ENCODE measurements around the gene ACP7. TPM values are rescaled to one million over a fixed set of nuclear protein-coding genes. Genes with fewer than 3 reads are reported as not detected.
A peak's percentile ranks its signal among the peaks of the same experiment; 100 is the strongest.

ACP7 gene
- total and polyA plus RNA-seq, 9 of the 15 experiments (the other 6 are each of a cell fraction or from before 2014, with no cell fraction given), result not detected

- TF ChIP-seq PREB (CRISPR knock-in tag; IDR thresholded peaks at IDR 0.05) (no peak), ZC3H8 (IDR thresholded peaks at IDR 0.05) (no peak), SREBF2 (CRISPR knock-in tag; IDR thresholded peaks at IDR 0.05) (no peak), U2AF2 (optimal IDR thresholded peaks at IDR 0.05; ENCODE audit: low read depth, low read length) (no peak), MECOM (CRISPR knock-in tag; IDR thresholded peaks at IDR 0.05) (peak; percentile 48; the same call in 1 of the 2 replicates), HMG20B (CRISPR knock-in tag; IDR thresholded peaks at IDR 0.05) (no peak), ZNF778 (CRISPR knock-in tag; IDR thresholded peaks at IDR 0.05) (no peak), ESRRB (CRISPR knock-in tag; IDR thresholded peaks at IDR 0.05; ENCODE audit: borderline replicate concordance) (no peak), ARID1B (IDR thresholded peaks at IDR 0.05) (peak; percentile 76), HMGXB4 (CRISPR knock-in tag; IDR thresholded peaks at IDR 0.05) (no peak), ZFX (CRISPR knock-in tag; IDR thresholded peaks at IDR 0.05) (peak; percentile 41; the same call in 1 of the 2 replicates), CREB1 (IDR thresholded peaks at IDR 0.05) (no peak), CREB1 (CRISPR knock-in tag; IDR thresholded peaks at IDR 0.05) (no peak), RBM39 (optimal IDR thresholded peaks at IDR 0.05; ENCODE audit: low read depth, low read length) (peak; percentile 58), SPI1 (IDR thresholded peaks at IDR 0.05; ENCODE audit: borderline replicate concordance, low read depth, low read length) (no peak), NR2F6 (CRISPR knock-in tag; IDR thresholded peaks at IDR 0.05) (no peak), HOXB6 (CRISPR knock-in tag; IDR thresholded peaks at IDR 0.05; ENCODE audit: borderline replicate concordance) (no peak), THRB (CRISPR knock-in tag; conservative IDR thresholded peaks at IDR 0.05) (no peak), ZNF586 (CRISPR knock-in tag; conservative IDR thresholded peaks at IDR 0.05) (no peak), AFF1 (IDR thresholded peaks at IDR 0.05; ENCODE audit: low read depth in 1 of 2, partially characterized antibody in 2 of 2) (no peak)
Measured at GRCh38 chr19:39139971-39140453, 55.8 kb downstream of the ACP7 start (continued).

Data from K562 (cell line).